ENCODE measurements around the gene ARHGEF10L. TPM values are rescaled to one million over a fixed set of nuclear protein-coding genes. Genes with fewer than 3 reads are reported as not detected.

The ARHGEF10L gene
- total RNA-seq, 1 donor from 2014 or later, result 20.3 TPM

DNA sequence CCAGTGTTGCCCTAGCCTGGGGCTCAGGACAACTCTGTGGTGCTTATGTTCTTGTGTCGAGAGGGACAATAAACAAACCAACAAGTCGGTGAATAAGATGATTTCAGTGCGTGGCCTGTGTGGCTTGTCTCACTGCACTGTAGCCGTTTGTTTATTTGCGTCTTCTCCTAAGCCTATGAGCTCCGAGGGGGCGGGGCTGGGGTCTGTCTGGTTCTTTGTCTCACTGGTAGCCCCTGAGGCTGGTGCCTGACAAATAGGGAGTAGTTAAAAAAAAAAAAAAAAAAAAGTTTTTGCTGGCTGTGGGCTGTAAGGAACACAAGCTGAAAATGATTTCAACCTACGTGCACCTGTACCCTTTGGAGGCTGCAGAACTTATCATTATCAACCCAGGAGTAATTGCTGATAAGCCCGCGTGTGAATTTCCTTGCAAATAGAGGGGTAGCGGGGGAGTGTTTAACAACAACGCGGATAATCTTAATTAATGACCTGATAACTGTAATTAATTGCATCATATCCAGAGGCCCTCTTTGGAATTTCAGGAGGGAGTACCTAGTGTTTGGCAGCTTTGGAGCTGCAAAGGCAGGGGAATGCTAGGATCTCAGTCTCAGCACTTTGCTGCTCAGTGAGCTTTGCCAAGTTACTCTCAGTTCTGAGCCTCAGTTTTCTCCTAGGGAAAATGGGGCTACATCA is 925 bp upstream of the ARHGEF10L start:
- Histone ChIP-seq H3K27ac (no peak overlapping the region), H3K9me3 (ENCODE audit: low read depth) (no peaks in the 10 kb centered on the region), H3F3A (ENCODE audit: low read depth) (peaks cover 33% of the 10 kb centered on the region), H3K36me3 (no peaks in the 10 kb centered on the region), H2AFZ (replicated peaks) (no peak overlapping the region), H3K4me3 (peak overlapping the region; percentile 61), H3K9ac (no peak overlapping the region), H3K4me1 (peaks cover 19% of the 10 kb centered on the region), H3K4me2 (peak overlapping the region; percentile 88), H3K79me2 (ENCODE audit: low read depth) (peaks cover 36% of the 10 kb centered on the region), H4K20me1 (ENCODE audit: low read depth) (peaks cover 22% of the 10 kb centered on the region), H3K27me3 (no peaks in the 10 kb centered on the region)
- Mint-ChIP-seq H3K27ac (peak overlapping the region; percentile 94), H3K36me3 (no peaks in the 10 kb centered on the region), H3K27me3 (ENCODE audit: insufficient read depth, low read depth) (peaks cover 9% of the 10 kb centered on the region), H3K4me1 (peaks cover 36% of the 10 kb centered on the region), H3K4me3 (peak overlapping the region; percentile 88), H3K9me3 (no peaks in the 10 kb centered on the region)
- DNase-seq (ENCODE audit: low spot score), result peak; percentile 94
- TF ChIP-seq EZH2 (IDR thresholded peaks at IDR 0.05) (no peak), EZH2phosphoT487 (IDR thresholded peaks at IDR 0.05) (no peak)
- TF ChIP-seq, protein P1, sequence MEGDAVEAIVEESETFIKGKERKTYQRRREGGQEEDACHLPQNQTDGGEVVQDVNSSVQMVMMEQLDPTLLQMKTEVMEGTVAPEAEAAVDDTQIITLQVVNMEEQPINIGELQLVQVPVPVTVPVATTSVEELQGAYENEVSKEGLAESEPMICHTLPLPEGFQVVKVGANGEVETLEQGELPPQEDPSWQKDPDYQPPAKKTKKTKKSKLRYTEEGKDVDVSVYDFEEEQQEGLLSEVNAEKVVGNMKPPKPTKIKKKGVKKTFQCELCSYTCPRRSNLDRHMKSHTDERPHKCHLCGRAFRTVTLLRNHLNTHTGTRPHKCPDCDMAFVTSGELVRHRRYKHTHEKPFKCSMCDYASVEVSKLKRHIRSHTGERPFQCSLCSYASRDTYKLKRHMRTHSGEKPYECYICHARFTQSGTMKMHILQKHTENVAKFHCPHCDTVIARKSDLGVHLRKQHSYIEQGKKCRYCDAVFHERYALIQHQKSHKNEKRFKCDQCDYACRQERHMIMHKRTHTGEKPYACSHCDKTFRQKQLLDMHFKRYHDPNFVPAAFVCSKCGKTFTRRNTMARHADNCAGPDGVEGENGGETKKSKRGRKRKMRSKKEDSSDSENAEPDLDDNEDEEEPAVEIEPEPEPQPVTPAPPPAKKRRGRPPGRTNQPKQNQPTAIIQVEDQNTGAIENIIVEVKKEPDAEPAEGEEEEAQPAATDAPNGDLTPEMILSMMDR (IDR thresholded peaks at IDR 0.05), result no peak

DNA sequence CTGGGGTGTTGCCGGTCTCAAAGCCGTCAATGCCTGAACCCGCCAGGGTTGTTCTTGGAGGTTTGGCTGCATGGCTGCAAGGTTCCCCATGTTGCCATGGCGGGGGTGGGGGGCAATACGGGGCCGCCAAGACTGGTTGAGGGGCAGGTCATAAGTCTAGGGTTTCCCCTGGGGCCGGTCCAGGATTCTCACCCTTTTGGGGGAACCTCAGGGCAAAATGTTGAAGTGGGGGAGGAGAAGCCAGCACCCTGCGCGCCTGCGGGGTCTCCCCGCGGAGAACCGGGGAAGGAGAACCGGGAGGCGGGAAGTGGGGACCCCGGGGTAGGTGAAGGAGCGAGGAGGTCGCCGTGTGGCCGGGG is 401 bp upstream of the ARHGEF10L start:
- Histone ChIP-seq H3K4me3 (peak overlapping the region; percentile 61), H3K4me1 (peaks cover 19% of the 10 kb centered on the region), H3K9ac (no peak overlapping the region), H4K20me1 (ENCODE audit: low read depth) (peaks cover 22% of the 10 kb centered on the region), H2AFZ (replicated peaks) (peak overlapping the region; percentile 79), H3K4me2 (peak overlapping the region; percentile 88), H3K27me3 (no peaks in the 10 kb centered on the region), H3K27ac (no peak overlapping the region), H3K79me2 (ENCODE audit: low read depth) (peaks cover 41% of the 10 kb centered on the region), H3K36me3 (no peaks in the 10 kb centered on the region), H3K9me3 (ENCODE audit: low read depth) (no peaks in the 10 kb centered on the region), H3F3A (ENCODE audit: low read depth) (peaks cover 33% of the 10 kb centered on the region)
- no peaks in the 10 kb centered on the region for H3K9me3 Mint-ChIP-seq
- no peaks in the 10 kb centered on the region for H3K36me3 Mint-ChIP-seq
- peak overlapping the region; percentile 94 for H3K27ac Mint-ChIP-seq
- peak overlapping the region; percentile 88 for H3K4me3 Mint-ChIP-seq
- no peak for TF ChIP-seq EZH2phosphoT487 (IDR thresholded peaks at IDR 0.05)
- TF ChIP-seq, protein P1 (IDR thresholded peaks at IDR 0.05), result no peak
- no peak for TF ChIP-seq EZH2 (IDR thresholded peaks at IDR 0.05)
- DNase-seq (ENCODE audit: low spot score), result no peak
- H3K4me1 Mint-ChIP-seq, result peaks cover 34% of the 10 kb centered on the region
- peaks cover 9% of the 10 kb centered on the region for H3K27me3 Mint-ChIP-seq (ENCODE audit: insufficient read depth, low read depth)

DNA sequence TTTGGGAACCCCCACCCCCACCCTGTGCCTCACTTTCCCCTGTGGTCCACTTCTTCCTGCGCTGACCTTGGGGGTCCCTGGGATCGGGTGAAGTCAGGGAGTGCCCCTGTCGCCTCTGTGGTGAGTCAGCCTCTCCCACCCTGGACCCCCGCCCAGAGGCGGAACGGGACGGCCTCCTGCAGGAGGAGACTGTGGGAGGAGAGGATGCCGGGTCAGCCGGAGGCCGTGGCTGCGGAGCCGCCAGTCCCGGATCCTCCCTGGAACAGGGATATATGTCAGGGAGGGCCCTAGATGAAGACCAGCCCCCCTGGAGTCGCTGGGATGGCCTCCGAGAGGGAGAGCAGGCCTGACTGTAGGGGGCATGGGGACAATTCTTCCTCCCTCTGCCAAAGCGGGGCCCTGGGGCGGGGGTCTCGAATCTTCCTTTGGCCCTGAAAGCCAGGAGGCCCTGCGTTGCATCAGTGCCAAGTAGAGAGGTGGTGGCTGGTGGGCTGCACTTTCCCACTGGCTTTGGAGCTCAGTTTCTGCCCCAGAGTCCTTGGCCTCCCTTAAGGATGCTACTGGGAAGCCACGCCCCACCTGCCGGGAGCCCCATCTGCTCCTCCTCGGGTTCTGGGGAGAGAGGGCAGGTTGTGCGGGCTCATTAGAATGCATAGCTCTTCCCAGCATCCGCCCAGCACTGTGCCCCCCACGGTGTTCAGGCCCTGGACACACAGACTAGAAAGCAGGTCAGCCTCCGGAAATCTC is 930 bp downstream of the ARHGEF10L start:
- Mint-ChIP-seq H3K9me3 (no peaks in the 10 kb centered on the region), H3K27ac (peak overlapping the region; percentile 98), H3K36me3 (peaks cover 2% of the 10 kb centered on the region), H3K4me1 (peaks cover 42% of the 10 kb centered on the region), H3K4me3 (peak overlapping the region; percentile 92), H3K27me3 (ENCODE audit: insufficient read depth, low read depth) (peaks cover 8% of the 10 kb centered on the region)
- Histone ChIP-seq H4K20me1 (ENCODE audit: low read depth) (peaks cover 22% of the 10 kb centered on the region), H3K4me1 (peaks cover 19% of the 10 kb centered on the region), H3F3A (ENCODE audit: low read depth) (peaks cover 33% of the 10 kb centered on the region), H3K9me3 (ENCODE audit: low read depth) (no peaks in the 10 kb centered on the region), H3K4me3 (peak overlapping the region; percentile 98), H2AFZ (replicated peaks) (peak overlapping the region; percentile 88), H3K79me2 (ENCODE audit: low read depth) (peaks cover 53% of the 10 kb centered on the region), H3K4me2 (peak overlapping the region; percentile 100), H3K9ac (peak overlapping the region; percentile 81), H3K36me3 (no peaks in the 10 kb centered on the region), H3K27me3 (no peaks in the 10 kb centered on the region), H3K27ac (no peak overlapping the region)
- TF ChIP-seq EZH2 (IDR thresholded peaks at IDR 0.05) (no peak), EZH2phosphoT487 (IDR thresholded peaks at IDR 0.05) (no peak)
- TF ChIP-seq, protein P1 (IDR thresholded peaks at IDR 0.05), result no peak
- peak; percentile 87 for DNase-seq (ENCODE audit: low spot score)

Data from neural progenitor cell (in vitro differentiated cells).